Endothelial cell of umbilical vein (primary cell): ENCODE data around the gene CRCP. TPM values are rescaled to one million over a fixed set of nuclear protein-coding genes. Genes with fewer than 3 reads are reported as not detected.

Experiments used
- BruUV-seq: library from RNA; stranded (reverse); fragments of 400-500 nt; replicated peaks from 2 replicates; lab custom pipeline; 2021; lab: Mats Ljungman, UMichigan
- CTCF ChIA-PET: fragments of 300-600, 350-600 bp; sonication (Branson Sonifier 250); formaldehyde crosslinking; loops from one replicate; lab custom pipeline; 2021; ENCODE audit warnings: antibody characterized with exemption, inconsistent platforms; lab: Charles Lee
- POLR2A ChIA-PET: fragments of 300-600, 350-600 bp; sonication (Branson Sonifier 250); formaldehyde crosslinking; loops from one replicate; lab custom pipeline; 2021; ENCODE audit warnings: antibody characterized with exemption, inconsistent platforms; lab: Charles Lee
- DNase-seq: peaks from one replicate; pipeline ENCODE4 v3.0.0-alpha.2; 2011; ENCODE audit warnings: low read depth, low spot score
- FAIRE-seq: peaks from 2 replicates; lab custom pipeline; 2011; peaks lifted over from hg19 to GRCh38; lab: Jason Lieb, UNC
- H2AFZ ChIP-seq: 2 replicates; pipeline ENCODE4 v1.6.0; 2012; ENCODE audit warnings: low read depth, low read length, control low read depth, inconsistent platforms
- H3K27ac ChIP-seq: 2 replicates; pipeline ENCODE4 v1.5.1; 2011; ENCODE audit warnings: low read depth, mild to moderate bottlenecking, control low read depth, low read length, moderate library complexity; ENCODE audit not compliant: insufficient read depth
- H3K27me3 ChIP-seq, 2 experiments: 2 replicates each; pipeline versions ENCODE4 v1.6.0 to v1.6.1; 2011; ENCODE audit warnings: low read length in 2 of 2, mixed read lengths in 1 of 2; ENCODE audit not compliant: control insufficient read depth in 2 of 2, insufficient read depth in 2 of 2
- H3K36me3 ChIP-seq, 2 experiments: 2 replicates in 1 of 2; 3 replicates in 1 of 2; pipeline ENCODE4 v1.5.1; 2011; ENCODE audit warnings: low read length in 2 of 2, mild to moderate bottlenecking in 1 of 2, moderate library complexity in 1 of 2; ENCODE audit not compliant: control insufficient read depth in 2 of 2, insufficient read depth in 2 of 2; ENCODE audit errors: extremely low read depth in 1 of 2
- H3K4me1 ChIP-seq: 3 replicates; pipeline ENCODE4 v1.5.1; 2011; ENCODE audit warnings: mild to moderate bottlenecking, low read length; ENCODE audit not compliant: control insufficient read depth, insufficient read depth; ENCODE audit errors: extremely low read depth
- H3K4me2 ChIP-seq: 2 replicates; pipeline ENCODE4 v1.6.1; 2011; ENCODE audit warnings: low read length, control low read depth, mixed read lengths; ENCODE audit not compliant: insufficient read depth
- H3K4me3 ChIP-seq, 3 experiments: fragments of 200-600 bp in 1 of 3; sonication (generic), shearing (Covaris generic) in 1 of 3; replicated peaks in 1 of 3; 2 replicates each; pipeline ENCODE4 v1.5.1; 2011 to 2016; ENCODE audit warnings: control low read depth in 3 of 3, low read length in 3 of 3, mild to moderate bottlenecking in 2 of 3, inconsistent platforms in 1 of 3, low read depth in 1 of 3, moderate library complexity in 1 of 3; ENCODE audit not compliant: insufficient read depth in 1 of 3
- H3K79me2 ChIP-seq: 2 replicates; pipeline ENCODE4 v1.6.0; 2012; ENCODE audit warnings: low read length, inconsistent platforms; ENCODE audit not compliant: control insufficient read depth, insufficient read depth
- H3K9ac ChIP-seq: replicated peaks from 2 replicates; pipeline ENCODE3; 2011; ENCODE audit warnings: low read length, control low read depth; ENCODE audit not compliant: insufficient read depth; ENCODE audit errors: extremely low read depth
- H3K9me1 ChIP-seq: replicated peaks from 3 replicates; pipeline ENCODE4 v1.6.0; 2011; ENCODE audit warnings: mild to moderate bottlenecking, low read length; ENCODE audit not compliant: control insufficient read depth, insufficient read depth; ENCODE audit errors: extremely low read depth
- H3K9me3 ChIP-seq: replicated peaks from 2 replicates; pipeline ENCODE4 v1.5.1; 2012; ENCODE audit warnings: low read length, inconsistent platforms; ENCODE audit not compliant: control insufficient read depth, insufficient read depth
- H4K20me1 ChIP-seq: replicated peaks from 2 replicates; pipeline ENCODE3; 2011; ENCODE audit warnings: mild to moderate bottlenecking, low read length; ENCODE audit not compliant: control insufficient read depth, insufficient read depth; ENCODE audit errors: extremely low read depth
- CTCF ChIP-seq, 2 donors: IDR thresholded peaks; 1 replicate in 1 of 2; 2 replicates in 1 of 2; pipeline ENCODE4 v1.5.1; 2011; ENCODE audit warnings: low read length in 2 of 2, mild to moderate bottlenecking in 2 of 2, moderate library complexity in 2 of 2, control low read depth in 1 of 2, inconsistent platforms in 1 of 2, low read depth in 1 of 2; ENCODE audit not compliant: insufficient read depth in 1 of 2; ENCODE audit errors: extremely low read depth in 1 of 2
- EZH2 ChIP-seq: IDR thresholded peaks from 2 replicates; pipeline ENCODE4 v1.6.1; 2012; ENCODE audit warnings: borderline replicate concordance, low read depth, mild to moderate bottlenecking, moderate library complexity, low read length, inconsistent platforms; ENCODE audit not compliant: severe bottlenecking
- FOS ChIP-seq: IDR thresholded peaks from 2 replicates; pipeline ENCODE4 v1.6.1; 2011; ENCODE audit warnings: mild to moderate bottlenecking, low read length, moderate library complexity, borderline replicate concordance; ENCODE audit not compliant: insufficient read depth
- GATA2 ChIP-seq: IDR thresholded peaks from 2 replicates; pipeline ENCODE4 v1.7.0; 2011; ENCODE audit warnings: low read depth, mild to moderate bottlenecking, moderate library complexity, mixed read lengths, low read length; ENCODE audit not compliant: insufficient read length, insufficient read depth
- JUN ChIP-seq: IDR thresholded peaks from 2 replicates; pipeline ENCODE4 v1.6.1; 2011; ENCODE audit warnings: borderline replicate concordance, low read depth; ENCODE audit not compliant: insufficient read length, insufficient read depth
- MAX ChIP-seq: IDR thresholded peaks from 2 replicates; pipeline ENCODE4 v1.6.1; 2011; ENCODE audit not compliant: insufficient read depth, insufficient read length
- MYC ChIP-seq: IDR thresholded peaks from one replicate; pipeline ENCODE4 v1.6.1; 2011; ENCODE audit warnings: mild to moderate bottlenecking, low read depth, low read length
- POLR2A ChIP-seq: IDR thresholded peaks from 2 replicates; pipeline ENCODE4 v1.6.1; 2012; ENCODE audit warnings: low read depth, mild to moderate bottlenecking, control low read depth, low read length
- POLR2AphosphoS5 ChIP-seq: IDR thresholded peaks from 2 replicates; pipeline ENCODE4 v1.6.1; 2012; ENCODE audit warnings: low read depth, mild to moderate bottlenecking, control low read depth, low read length, moderate library complexity; ENCODE audit not compliant: insufficient read depth
- dilution Hi-C: fragments of 300-500 bp; cut with MboI; formaldehyde crosslinking; loops from one replicate; pipeline ENCODE4 v1.15.0; 2019; ENCODE audit warnings: low sequenced_read_pairs; ENCODE audit not compliant: extremely low pct_ligation_motif_present
- intact Hi-C: fragments of 100-400 bp; cut with micrococcal nuclease; formaldehyde crosslinking; loops from one replicate; pipeline ENCODE4 v1.10.0; 2022
- polyA plus RNA-seq, 4 experiments: library from polyadenylated mRNA; depleted of rRNA in 3 of 4; stranded (reverse) in 3 of 4; unstranded in 1 of 4; fragments of >200 nt; gene quantifications; 2 replicates each; pipeline versions ENCODE4 v1.2.1 to v1.2.3, GENCODE V29; 2011 to 2012; ENCODE audit warnings: missing spikeins in 1 of 4
- total RNA-seq: library from RNA; stranded (reverse); gene quantifications from 2 replicates; pipeline ENCODE4 v1.2.3, GENCODE V29; 2021

The CRCP gene
- total and polyA plus RNA-seq, 2 donors (not counting 3 experiments of a cell fraction or from before 2014, with no cell fraction given): 14.2 to 29.7 TPM

GRCh38 chr7:66092654-66093053 is 22.0 kb upstream of the CRCP start:
- Histone ChIP-seq H3K27me3 (no peaks in the 10 kb centered on the region), H3K4me2 (no peak overlapping the region), H3K79me2 (no peaks in the 10 kb centered on the region), H3K9me3 (no peaks in the 10 kb centered on the region), H3K4me3 (no peak overlapping the region), H2AFZ (no peak overlapping the region), H3K9me1 (no peaks in the 10 kb centered on the region), H3K27ac (no peak overlapping the region), H3K36me3 (peaks cover 0 to 4% of the 10 kb centered on the region in 2 experiments), H3K9ac (no peak overlapping the region), H4K20me1 (no peaks in the 10 kb centered on the region), H3K4me1 (no peaks in the 10 kb centered on the region)
- intact Hi-C loops: no loop called here
- no peak for FAIRE-seq
- no peak for TF ChIP-seq MAX
- TF ChIP-seq POLR2A: no peak
- TF ChIP-seq JUN: no peak
- TF ChIP-seq MYC: no peak
- TF ChIP-seq CTCF (IDR thresholded peaks at IDR 0.05; ENCODE audit: extremely low read depth in 1 of 2, insufficient read depth in 1 of 2, low read depth in 1 of 2, low read length in 2 of 2): no peak
- no peak for TF ChIP-seq GATA2
- TF ChIP-seq EZH2: no peak
- TF ChIP-seq POLR2AphosphoS5: no peak
- no peak for TF ChIP-seq FOS
- POLR2A ChIA-PET: no interaction called here
- dilution Hi-C loops: no loop called here
- CTCF ChIA-PET: no interaction called here
- no TSS peak for BruUV-seq
- DNase-seq: no peak
